H7 (cell line): Measurements from ENCODE around the gene SUGCT. TPM values are rescaled to one million over a fixed set of nuclear protein-coding genes. Genes with fewer than 3 reads are reported as not detected.
"Not testable (repeated sequence)": the region's sequence is repeated elsewhere in the genome, so short reads cannot be mapped to it uniquely, and the experiment has no call there.

ENCODE experiments used
- DNase-seq: peaks from one replicate; pipeline ENCODE4 v3.0.0; 2012
- H3K27me3 ChIP-seq: 2 replicates; pipeline ENCODE4 v1.6.0; 2011; ENCODE audit warnings: mild to moderate bottlenecking, low read length; ENCODE audit not compliant: control insufficient read depth, insufficient read depth
- H3K36me3 ChIP-seq: replicated peaks from 2 replicates; pipeline ENCODE4 v1.5.1; 2011; ENCODE audit warnings: low read length; ENCODE audit not compliant: control insufficient read depth, insufficient read depth
- H3K4me3 ChIP-seq: 2 replicates; pipeline ENCODE4 v1.5.1; 2011; ENCODE audit warnings: low read depth, mild to moderate bottlenecking, control low read depth, low read length, moderate library complexity; ENCODE audit not compliant: insufficient read depth
- total RNA-seq: library from RNA; depleted of rRNA; stranded (reverse); fragments of >200 nt; shearing (Covaris generic); gene quantifications from 2 replicates; pipeline ENCODE4 v1.2.3, GENCODE V29; 2014

Gene SUGCT
- total RNA-seq, 1 experiment from 2014 or later = 4.3 TPM

DNA sequence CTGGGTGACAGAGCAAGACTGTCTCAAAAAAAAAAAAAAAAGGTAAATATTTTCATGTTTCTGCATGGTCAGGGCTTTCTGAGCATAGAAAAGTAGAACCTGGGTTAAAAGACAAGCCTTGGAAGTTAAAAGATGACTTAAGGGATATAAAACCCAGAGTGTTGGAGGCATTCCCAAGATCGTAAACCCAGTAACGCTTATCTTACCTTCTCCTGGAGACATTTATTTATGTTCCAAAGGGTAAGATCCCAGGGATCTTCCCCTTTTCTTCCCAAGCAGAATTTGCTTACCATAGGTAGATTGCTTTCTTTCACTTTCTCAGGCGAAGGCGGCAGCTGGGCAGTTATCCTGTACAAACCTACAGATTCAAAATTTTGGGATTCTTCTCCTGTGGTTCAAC is 22.2 kb downstream of the SUGCT start:
- Histone ChIP-seq H3K36me3 (no peaks in the 10 kb centered on the region), H3K27me3 (no peaks in the 10 kb centered on the region), H3K4me3 (no peak overlapping the region)
- DNase-seq = no peak

DNA sequence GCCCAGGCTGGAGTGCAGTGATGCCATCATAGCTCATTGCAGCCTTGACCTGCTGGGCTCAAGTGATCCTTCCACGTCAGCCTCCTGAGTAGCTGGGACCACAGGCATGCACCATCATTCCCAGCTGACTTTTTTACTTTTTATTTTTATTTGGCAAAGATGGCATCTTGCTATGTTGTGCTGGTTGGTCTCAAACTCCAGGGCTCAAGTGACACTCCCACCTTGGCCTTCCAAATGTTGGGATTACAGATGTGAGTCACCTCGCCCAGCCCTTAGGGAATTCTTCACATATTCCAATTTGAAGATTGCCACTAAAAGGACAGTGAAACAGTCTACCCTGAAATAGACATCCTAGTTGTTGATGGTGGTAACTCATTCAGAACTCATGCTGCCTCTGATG is 27.7 kb downstream of the SUGCT start:
- Histone ChIP-seq H3K36me3 (no peaks in the 10 kb centered on the region), H3K27me3 (no peaks in the 10 kb centered on the region), H3K4me3 (no peak overlapping the region)
- no peak for DNase-seq

DNA sequence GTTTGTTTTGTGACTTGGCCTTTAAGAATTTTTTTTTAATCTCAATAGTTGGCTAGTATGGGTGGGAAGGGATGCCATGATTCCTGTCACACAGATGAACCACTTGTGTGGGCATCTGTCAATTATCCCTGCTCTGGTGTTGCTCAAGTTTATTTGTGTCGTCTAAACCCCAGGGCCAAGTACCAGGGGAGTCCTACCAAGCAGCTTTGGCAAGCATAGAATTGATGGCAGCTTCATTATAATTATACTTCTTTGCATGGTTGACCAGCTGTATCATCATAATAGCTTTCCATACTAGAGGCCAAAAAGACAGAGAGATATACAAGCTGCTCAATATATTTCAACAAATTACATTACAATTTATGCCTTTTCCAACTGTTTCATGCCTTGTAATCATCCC is 30.4 kb downstream of the SUGCT start:
- Histone ChIP-seq H3K4me3 (no peak overlapping the region), H3K27me3 (no peaks in the 10 kb centered on the region), H3K36me3 (no peaks in the 10 kb centered on the region)
- no peak for DNase-seq

DNA sequence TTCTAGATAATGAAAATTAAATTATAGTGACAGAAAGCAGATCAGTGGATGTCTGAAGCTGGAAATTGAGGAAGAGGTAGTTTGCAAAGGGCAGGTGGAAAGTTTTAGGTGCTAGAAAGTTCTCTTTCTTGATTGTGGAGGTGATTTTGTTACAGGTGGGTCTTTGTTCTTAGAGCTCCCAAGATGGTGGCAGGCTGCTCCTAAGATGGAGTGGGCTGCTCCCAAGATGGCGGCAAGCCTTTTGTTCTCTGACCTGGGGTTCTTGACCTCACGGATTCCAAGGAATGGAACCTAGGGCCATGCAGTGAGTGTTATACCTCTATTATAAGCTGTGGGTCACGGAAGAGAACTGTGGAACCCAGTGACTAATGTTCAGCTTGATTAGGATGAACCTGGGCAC is 32.5 kb downstream of the SUGCT start:
- DNase-seq = no peak

DNA sequence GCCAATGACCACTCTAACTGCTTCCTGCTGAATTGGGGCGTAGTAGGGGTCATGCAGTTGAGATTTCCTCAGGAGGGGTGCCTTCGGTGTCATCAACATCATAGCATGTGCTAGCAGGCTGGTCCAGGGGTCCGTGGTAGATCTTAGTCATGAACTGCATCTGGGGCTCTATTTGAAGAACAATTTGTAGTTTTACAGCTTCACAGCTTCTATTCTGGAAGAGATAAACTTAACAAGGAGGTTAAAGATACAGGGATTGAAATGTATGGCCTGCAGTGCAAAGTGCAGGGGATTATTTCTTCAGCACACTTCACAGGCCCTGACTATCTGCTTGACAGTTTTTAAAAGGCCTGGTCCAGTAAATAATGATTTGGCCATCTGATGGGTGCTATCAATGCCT is 33.5 kb downstream of the SUGCT start:
- H3K27me3 ChIP-seq, H3K4me3 ChIP-seq, DNase-seq, H3K36me3 ChIP-seq: not testable (repeated sequence)

More for the DNA sequence above, 32.5 kb downstream of the SUGCT start:
- no peak overlapping the region for H3K4me3 ChIP-seq
- H3K27me3 ChIP-seq = no peaks in the 10 kb centered on the region
- no peaks in the 10 kb centered on the region for H3K36me3 ChIP-seq

DNA sequence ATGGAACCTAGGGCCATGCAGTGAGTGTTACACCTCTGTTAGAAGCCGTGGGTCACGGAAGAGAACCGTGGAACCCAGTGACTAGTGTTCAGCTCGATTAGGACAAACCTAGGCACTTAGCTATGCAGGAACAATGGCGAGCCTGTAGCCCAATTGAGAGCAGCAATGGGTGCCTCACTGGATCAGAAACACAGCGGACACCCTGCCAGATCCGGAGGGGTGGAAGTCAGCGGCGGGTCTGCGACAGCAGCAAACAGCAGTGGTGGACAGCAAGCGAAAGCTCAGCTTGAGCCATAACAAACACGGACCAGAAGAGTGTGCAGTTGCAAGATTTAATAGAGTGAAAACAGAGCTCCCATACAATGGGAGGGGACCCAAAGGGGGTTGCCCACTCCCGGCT is 38.3 kb downstream of the SUGCT start:
- not testable (repeated sequence) for H3K27me3 ChIP-seq, DNase-seq, H3K36me3 ChIP-seq, H3K4me3 ChIP-seq

DNA sequence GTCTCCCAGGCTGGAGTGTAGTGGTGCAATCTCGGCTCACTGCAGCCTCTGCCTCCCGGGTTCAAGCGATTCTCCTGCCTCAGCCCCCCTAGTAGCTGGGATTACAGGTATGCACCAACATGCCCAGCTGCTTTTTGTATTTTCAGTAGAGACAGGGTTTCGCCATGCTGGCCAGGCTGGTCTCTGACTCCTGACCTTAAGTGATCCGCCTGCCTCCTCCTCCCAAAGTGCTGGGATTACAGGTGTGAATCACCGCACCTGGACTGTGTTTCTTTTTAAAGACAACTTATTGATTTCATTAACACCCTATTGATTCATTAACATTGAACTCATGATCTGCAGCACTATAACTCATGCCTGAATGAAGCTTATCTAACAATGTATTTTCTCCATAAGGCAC is 40.5 kb downstream of the SUGCT start:
- not testable (repeated sequence) for H3K27me3 ChIP-seq, H3K4me3 ChIP-seq, DNase-seq, H3K36me3 ChIP-seq

DNA sequence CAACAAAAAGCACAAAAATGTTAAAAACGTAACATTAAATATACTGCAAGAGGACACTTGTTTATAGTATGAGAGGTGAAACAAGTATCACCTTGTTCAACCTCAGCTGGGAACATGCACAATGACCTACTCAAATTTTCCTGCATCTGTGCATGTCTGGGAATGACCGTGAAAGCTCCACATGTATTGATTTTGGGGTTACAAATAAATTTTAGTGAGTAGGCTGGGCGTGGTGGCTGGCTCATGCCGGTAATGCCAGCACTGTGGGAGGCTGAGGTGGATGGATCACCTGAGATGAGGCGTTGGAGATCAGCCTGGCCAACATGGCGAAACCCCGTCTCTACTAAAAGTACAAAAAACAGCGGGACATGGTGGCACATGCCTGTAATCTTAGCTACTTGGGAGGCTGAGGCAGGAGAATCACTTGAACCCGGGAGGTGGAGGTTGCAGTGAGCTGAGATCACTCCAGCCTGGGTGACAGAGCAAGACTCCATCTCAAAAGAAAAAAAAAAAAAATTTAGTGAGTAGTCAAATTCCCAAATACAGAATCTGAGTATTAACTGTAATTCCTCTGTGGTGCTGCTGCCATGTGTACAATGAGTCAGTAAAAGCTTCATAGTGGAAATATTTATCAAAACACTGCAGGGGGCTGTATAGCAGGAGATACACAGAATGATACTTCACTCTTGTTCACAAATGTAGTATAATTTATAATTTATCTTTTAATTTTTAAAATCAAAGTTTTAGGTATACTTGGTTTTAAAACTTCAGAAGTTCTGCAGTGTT is 41.1 kb downstream of the SUGCT start:
- Histone ChIP-seq H3K36me3 (no peaks in the 10 kb centered on the region), H3K27me3 (no peaks in the 10 kb centered on the region), H3K4me3 (no peak overlapping the region)
- no peak for DNase-seq

DNA sequence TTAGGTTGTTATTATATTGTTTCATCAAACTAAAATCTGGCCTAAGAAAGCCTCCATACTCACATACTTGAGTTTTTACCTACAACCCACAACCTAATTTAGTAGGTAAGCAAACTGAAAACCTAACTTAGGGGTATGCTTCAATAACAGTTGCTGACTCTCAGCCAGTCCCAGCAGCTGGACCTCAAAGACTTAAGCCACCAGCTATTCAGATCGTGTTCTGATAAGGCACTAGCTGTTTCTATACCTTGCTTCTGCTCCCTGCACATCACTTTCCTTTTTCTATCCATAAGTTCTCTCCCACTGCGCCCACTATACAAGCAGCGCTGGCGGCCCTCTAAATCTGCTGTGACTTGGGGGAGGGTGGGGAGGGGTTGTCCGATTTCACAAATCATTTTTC is 42.3 kb downstream of the SUGCT start:
- Histone ChIP-seq H3K27me3 (no peaks in the 10 kb centered on the region), H3K36me3 (no peaks in the 10 kb centered on the region), H3K4me3 (no peak overlapping the region)
- no peak for DNase-seq

DNA sequence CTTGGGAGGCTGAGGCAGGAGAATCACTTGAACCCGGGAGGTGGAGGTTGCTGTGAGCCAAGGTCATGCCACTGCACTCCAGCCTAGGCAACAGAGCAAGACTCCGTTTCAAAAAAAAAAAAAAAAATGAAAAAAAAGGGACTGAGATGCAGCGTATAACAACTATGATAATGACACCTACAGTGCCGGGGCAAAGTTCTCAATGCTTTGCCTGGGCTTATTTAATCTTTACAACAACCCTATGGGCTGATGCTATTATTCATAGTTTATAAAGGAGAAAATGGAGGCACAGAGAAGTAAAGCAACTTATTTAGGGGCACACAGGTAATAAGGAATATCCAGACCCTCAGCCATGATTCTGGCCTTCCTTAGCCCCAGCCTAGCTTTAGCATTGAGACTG is 47.6 kb downstream of the SUGCT start:
- no peak for DNase-seq
- no peaks in the 10 kb centered on the region for H3K36me3 ChIP-seq
- no peak overlapping the region for H3K4me3 ChIP-seq
- no peaks in the 10 kb centered on the region for H3K27me3 ChIP-seq

DNA sequence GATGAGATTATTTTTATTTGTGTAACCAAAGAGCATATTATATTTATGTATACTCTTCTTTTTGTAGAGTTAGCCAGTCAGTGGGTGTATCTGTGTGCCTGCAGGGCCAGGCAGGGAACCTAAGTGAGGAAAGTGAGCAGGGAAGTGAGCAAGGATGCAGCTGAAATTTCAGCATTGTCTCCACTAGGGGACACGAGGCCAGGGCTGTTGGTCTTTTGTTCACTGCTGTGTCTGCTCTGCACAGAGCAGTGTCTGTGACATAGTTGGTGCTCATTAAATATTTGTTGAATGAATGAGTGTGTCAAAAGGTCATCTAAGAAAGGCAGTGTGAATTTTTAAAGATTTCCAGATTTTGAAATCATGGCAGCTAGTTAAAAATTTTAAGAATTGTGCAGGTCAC is 51.8 kb downstream of the SUGCT start:
- DNase-seq = peak; percentile 30
- H3K4me3 ChIP-seq = no peak overlapping the region
- H3K27me3 ChIP-seq = no peaks in the 10 kb centered on the region
- no peaks in the 10 kb centered on the region for H3K36me3 ChIP-seq

DNA sequence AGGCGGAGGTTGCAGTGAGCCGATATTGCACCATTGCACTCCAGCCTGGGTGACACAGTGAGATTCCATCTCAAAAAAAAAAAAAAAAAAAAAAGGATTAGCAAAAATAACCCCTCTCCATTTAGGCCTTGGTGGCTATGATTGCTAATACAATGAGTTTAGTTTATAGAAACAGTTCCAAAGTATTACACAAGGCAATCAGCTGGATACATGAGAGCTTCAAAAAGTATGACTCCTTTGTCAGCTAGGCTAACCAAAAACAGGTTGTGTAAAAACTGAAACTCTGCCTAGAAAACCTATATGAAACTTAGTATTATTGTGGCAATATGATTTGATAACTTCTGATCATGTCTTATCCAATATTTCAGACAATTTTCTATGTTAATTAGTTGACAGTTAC is 57.2 kb downstream of the SUGCT start:
- Histone ChIP-seq H3K36me3 (no peaks in the 10 kb centered on the region), H3K4me3 (no peak overlapping the region), H3K27me3 (no peaks in the 10 kb centered on the region)
- DNase-seq = no peak

DNA sequence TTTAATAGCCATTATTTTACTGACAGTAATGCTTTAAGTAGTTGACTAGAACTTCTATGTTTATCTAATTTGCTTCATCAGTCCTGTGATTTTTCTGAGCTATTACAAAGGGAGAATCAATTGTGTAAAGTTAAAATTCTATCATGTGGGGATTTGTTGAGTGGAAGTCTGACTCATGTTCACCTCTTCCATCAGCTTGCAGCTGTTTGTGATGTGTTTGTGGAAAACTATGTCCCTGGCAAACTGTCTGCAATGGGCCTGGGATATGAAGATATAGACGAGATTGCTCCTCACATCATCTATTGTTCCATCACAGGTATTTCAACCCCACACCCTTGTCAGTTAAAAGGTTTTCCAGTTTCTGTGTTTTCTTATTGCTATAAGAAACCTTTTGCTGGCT is 59.9 kb downstream of the SUGCT start:
- Histone ChIP-seq H3K36me3 (no peaks in the 10 kb centered on the region), H3K4me3 (no peak overlapping the region), H3K27me3 (no peaks in the 10 kb centered on the region)
- DNase-seq = no peak

DNA sequence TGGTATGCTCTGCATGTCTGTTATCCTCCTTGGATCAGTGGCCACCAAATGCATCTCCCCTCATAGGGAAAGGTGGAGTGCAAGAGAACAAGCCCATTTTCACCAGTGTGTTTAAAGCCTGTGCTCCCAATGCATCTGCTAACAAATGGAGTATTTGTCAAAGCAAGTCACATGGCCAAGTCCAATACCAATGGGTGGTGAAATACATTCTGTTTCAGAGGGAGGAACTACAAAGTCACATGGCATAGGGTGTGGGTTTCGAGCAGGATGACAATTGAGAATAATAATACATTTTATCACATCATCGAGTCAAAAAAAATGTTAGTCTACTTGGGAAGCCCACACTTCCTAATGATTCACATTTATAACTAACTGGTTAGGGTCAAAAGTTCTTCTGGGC is 62.7 kb downstream of the SUGCT start:
- Histone ChIP-seq H3K27me3 (no peaks in the 10 kb centered on the region), H3K36me3 (no peaks in the 10 kb centered on the region), H3K4me3 (no peak overlapping the region)
- DNase-seq = no peak

DNA sequence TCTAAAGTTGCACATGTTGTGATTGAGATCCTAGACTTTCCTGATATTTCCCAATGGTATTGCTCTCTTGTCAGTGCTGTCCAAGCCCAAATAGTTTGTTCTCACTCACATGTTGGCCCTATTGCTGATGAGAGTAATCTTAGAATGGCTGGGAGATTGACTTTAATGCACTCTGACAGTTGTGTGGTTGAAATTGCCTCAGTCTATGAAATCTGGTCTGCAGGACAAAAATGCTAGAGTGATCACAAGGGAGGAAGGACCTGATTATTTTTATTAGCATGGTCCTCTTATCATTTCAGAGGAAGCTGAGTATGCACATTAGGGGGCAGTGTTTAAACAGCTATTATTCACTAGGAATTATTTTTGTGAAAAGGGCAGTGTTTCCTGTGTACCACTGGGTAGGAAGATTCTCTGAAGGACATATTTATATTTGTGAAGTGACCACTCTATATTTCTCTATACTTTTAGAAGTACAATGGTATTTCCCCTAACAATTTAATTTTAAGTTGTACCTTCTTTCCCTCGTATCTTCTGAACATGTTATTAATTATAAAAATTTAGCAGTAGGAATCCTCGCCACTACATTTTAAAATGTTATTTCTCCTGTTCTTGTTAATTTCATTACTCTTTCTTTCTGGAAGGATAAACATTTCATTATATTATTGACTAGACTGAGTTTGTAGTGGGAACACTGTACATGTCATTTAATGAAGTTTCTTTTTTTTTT is 64.4 kb downstream of the SUGCT start:
- peak; percentile 9 for DNase-seq

More for the DNA sequence above, 64.4 kb downstream of the SUGCT start:
- no peaks in the 10 kb centered on the region for H3K27me3 ChIP-seq
- no peak overlapping the region for H3K4me3 ChIP-seq
- no peaks in the 10 kb centered on the region; the same call in 1 of the 2 replicates for H3K36me3 ChIP-seq
